ENCODE data around the gene CARD19.
"Not testable (repeated sequence)": the region's sequence is repeated elsewhere in the genome, so short reads cannot be mapped to it uniquely, and the experiment has no call there.

The CARD19 gene

GRCh38 chr9:93088656-93089015, 7.4 kb upstream of the CARD19 start:
- no peak for DNase-seq (ENCODE audit: low read depth)

- no peak for DNase-seq (ENCODE audit: low read depth)
These were observed 7.0 kb upstream of the CARD19 start for GRCh38 chr9:93089024-93089423.

- no peak for DNase-seq (ENCODE audit: low read depth)
These were observed 6.5 kb upstream of the CARD19 start for GRCh38 chr9:93089481-93089991.

GRCh38 chr9:93090091-93090655, 5.8 kb upstream of the CARD19 start:
- DNase-seq (ENCODE audit: low read depth) = no peak

DNA sequence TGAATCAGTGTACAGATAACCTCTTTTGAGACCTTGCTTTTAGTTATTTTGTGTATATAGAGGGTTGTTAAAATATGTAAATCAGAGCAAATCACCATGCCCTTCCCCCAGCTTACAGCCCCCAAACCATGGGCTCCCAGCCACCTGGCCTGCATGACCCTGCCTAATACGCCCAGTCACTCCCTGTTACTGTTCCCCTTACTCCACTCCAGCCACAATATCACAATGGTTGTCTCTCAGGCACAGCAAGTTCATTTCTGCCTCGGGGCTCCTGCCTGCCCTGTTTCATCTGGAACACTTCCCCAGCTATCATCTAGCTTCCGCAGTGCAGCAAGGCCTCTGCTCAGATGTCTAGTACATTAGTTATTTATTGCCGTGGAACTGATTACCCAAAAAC, 5.0 kb upstream of the CARD19 start:
- no peak for DNase-seq (ENCODE audit: low read depth)

DNA sequence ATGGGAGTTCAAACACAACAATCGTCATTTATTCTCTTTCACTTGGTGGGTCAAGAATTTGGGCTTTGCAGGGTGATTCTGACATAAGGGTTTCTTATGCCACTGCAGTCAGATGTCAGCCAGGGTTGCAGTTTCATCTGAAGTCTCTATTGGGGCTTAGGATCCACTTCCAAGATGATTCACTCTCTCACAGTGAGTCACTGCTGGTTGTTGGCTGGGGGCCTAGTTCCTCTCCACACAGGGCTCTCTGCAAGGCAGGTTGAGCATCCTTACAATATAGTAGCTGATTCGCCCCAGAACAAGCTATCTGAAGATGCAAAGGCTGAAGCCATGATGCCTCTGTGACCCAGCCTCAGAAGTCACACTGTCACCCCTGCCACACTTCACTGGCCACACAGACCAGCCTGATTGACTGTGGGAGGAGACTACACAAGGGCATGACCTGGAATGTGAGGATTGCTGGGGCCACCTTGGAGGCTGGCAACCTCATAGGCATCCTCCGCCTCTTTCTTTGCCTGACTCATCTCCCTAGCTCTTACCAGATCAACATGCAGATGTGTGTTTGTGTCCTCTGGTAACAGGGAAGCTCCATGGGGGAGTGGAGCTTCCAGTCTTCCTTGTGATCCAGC, 4.5 kb upstream of the CARD19 start:
- peak; percentile 41 for DNase-seq (ENCODE audit: low read depth)

DNA sequence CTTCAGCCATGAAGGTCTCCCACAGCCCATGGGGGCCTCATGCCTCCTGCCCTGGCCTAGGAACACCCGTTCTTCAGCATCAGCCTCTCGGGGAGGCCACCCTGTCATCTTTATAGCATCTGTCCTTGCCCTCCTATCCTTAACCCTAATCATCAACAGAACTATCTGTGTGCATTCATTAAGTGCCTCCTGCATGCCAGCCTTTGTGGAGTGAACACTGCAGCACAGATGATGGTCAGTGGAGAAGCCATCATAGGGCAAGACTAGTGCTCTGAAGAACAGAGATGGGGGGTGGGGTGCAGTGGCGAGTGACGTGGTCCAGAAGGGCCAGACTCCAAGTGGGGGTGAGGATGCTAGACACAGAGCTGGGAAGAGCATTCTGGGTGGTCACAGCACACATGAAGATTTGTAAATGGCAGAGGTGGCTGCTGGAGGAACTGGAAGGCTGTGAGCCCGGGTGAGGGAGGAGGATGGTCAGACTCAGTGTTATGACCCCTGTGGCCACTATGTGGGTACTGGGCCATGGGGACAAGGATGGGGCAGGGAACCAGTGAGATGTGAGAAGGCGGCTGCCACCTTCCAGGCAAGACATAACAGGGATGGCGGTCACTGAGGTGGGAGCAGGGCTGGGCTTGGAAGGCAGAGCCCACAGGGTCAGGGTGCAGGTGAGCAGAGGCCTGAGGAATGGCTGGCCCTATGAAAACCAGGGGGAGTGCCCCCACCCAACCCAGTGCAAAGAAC, 3.6 kb upstream of the CARD19 start:
- no peak for DNase-seq (ENCODE audit: low read depth)

DNA sequence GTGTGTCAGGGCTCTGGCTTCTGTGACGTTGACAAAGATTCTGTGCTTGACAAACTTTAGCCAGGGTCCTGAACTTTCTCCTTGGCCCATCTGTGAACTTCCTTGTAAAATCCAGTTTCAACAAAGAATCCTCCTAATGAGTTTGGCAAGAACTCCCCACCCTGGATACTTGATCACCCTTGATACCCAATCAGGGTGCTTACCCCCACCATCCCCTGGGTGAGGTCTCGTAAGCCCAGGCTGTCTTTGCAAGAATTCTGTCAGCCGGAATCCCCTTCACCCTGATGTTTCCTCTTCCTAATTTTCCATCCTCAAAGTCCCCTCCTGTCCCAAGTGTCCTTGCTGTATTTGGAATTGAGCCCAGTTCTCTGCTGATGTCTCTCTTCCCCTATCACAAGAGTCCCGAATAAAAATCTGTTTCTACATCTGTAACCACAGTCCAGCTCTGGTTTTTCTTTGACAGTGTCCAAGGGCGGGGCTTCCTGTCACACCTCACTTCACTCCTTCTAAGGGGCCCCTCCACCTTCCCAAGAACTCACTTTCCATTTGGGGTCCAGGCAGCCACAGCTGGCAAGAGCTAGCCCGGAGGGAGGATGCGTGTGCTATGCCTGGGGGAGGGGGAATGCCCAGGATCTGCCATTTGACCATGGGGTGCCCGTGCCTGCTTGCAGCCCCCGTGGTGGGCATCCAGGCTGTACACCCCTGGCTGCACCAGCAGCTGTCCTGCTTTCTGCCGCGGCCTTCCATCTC, 2.7 kb upstream of the CARD19 start:
- DNase-seq (ENCODE audit: low read depth) = no peak

DNA sequence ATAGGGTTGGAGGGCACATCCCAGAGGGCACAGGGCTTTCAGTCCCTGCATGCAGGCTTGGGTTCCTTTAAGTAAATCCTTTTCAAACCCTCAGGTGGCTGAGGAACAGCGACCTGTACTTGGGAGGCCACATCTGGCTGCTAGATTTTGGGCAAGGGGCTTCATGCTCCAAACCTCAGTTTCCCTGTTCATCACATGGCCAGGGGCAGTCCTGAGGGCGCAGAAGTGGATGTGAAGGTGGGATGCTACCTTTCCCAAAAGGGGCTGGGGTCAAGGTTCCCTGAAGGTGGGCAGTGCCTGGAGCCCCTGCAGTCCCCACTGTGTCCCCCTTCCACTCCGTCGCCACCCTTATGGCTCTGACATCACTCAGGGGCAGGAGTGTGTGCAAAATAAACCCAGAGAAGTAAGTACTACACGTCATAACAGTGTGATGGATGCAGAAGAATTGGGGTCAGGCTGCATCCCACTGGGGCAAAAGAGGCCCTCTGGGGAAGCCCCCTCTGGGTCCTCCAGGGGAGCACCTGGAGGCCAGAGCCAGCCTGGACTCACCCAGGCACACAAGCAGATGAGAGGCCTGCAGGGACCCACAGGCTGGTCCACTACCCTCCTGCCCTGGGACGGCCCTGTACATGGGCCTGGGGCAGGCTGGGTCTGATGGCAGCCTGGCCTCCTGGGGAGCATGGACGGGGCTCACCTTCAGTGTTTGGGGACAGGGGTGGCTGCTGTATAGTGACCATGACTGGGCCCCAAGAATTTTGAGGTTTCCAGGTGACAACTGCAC, 1.9 kb upstream of the CARD19 start:
- DNase-seq (ENCODE audit: low read depth) = no peak

- DNase-seq (ENCODE audit: low read depth) = no peak
These were observed 1.3 kb upstream of the CARD19 start for GRCh38 chr9:93094658-93095204.

DNA sequence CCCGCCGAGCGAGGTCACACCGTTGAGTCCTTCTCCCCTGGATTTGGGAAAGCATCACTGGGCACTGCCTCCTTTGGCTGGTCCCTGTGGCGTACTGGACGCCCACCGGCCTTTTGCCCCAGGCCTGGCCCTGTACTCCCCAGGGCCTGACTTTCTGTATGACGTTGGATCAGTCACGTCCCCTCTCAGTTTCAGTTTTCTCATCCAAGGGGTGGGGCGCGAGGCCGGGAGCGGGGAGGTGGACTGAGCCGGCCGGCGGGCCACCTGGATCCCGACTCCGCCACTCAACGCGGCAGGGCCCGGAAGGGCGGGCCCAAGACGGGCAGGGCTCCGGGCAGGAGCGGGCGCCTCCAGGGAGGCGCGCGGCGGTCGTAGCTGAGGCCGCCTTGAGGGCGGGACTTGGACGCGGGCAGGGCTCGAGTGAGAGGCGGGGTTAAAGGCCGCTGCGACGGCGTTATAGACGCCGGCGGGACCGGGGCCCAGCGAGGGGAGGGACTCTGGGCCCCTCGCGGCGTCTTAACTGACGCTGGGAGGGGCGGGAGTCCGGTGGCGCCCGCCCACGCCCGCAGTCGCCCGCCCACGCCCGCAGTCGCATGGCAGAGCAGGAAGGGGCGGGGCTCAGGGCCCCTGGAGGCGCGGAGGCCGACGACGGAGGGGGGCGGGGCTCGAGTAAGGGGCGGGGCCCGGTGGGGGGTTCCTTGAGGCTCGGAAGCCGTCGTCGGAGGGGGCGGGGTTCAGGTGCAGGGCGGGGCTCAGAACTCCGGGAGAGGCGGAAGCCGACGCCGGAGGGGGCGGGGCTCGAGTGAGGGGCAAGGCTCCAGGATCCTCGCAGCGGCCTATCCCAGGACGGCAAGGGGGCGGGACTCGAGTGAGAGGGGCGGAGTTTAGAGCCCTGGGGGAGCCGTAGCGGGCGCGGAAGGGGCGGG, 549 bp upstream of the CARD19 start:
- DNase-seq (ENCODE audit: low read depth) = peak; percentile 86

GRCh38 chr9:93096811-93097382, 880 bp downstream of the CARD19 start:
- no peak for DNase-seq (ENCODE audit: low read depth)

DNA sequence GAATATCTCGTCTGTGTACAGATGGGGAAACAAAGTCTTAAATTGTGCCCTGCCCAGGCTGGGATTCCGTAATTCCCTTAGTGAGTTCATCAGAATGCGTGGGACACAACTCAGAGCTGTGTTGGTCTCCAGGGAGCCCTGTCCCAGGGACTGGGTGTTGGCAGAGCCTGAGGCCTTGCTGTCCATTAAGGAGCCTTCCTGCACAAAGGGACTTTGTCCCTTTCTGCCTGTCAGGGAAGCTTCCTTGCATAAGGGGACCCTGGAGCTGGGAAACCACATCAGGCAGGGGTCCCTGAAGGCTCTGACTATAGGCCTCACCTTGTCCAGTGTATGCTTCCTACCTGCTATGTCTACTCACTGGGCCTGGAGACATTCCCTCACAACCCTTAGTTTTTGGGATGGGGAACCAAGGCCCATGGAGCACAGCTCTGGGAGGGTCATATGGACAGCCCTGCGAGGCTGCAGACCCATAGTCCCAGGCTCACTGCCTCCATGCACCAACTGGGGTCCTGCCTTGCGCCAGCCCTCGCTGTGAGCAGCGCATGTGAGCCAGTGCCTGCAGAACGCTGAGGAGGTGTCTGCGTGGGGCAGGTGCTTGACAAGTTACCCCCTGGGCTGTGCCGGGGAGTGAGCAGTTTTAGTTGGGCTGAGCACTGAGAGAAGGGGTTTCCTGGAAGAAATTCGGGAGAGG, 1.6 kb downstream of the CARD19 start:
- DNase-seq (ENCODE audit: low read depth) = no peak

- peak; percentile 84 for DNase-seq (ENCODE audit: low read depth)
These were observed 2.4 kb downstream of the CARD19 start for GRCh38 chr9:93098236-93098946.

- DNase-seq (ENCODE audit: low read depth) = no peak
These were observed 3.7 kb downstream of the CARD19 start for GRCh38 chr9:93099551-93100275.

GRCh38 chr9:93100276-93100636, 4.2 kb downstream of the CARD19 start:
- no peak for DNase-seq (ENCODE audit: low read depth)

GRCh38 chr9:93101086-93101485, 5.1 kb downstream of the CARD19 start:
- DNase-seq (ENCODE audit: low read depth) = not testable (repeated sequence)

DNA sequence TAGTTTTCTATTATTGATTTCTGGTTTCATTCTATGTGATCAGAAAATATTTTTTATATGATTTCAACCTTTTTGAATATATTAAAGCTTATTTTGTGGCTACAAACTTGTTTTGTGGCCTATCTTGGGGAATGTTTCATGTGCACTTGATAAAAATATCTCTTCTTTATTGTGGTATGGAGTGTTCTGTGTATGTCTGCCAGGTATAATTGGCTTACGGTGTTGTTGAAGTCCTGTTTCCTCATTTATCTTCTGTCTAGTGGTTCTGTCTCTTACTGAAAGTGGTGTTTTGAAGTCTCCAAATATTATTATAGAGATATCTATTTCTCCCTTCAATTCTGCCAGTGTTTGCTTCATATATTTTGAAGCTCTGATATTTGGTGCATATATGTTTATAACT, 9.6 kb downstream of the CARD19 start:
- no peak for DNase-seq (ENCODE audit: low read depth)
